Stimulated activated naive CD8-positive, alpha-beta T cell treated with anti-CD3 and anti-CD28 coated beads, Interleukin-15, amount 100 ng/mL, for 72 hours (primary cell): ENCODE results near the gene GPM6B.

Experiments
- ATAC-seq: fragments of 150-1000 bp; cut with Tn5 transposase; 2 replicates; pipeline ENCODE4 v1.10.0; 2021; ENCODE audit warnings: mild to moderate bottlenecking, moderate library complexity
- DNase-seq, 2 donors: peaks; one replicate each; pipeline ENCODE4 v3.0.0; 2021 to 2022
- H3K27ac Mint-ChIP-seq, 2 donors: one replicate each; pipeline ENCODE4 v1.8.0; 2022; ENCODE audit warnings: mild to moderate bottlenecking in 2 of 2, mixed read lengths in 2 of 2, moderate library complexity in 2 of 2
- H3K27me3 Mint-ChIP-seq: one replicate; pipeline ENCODE4 v1.8.0; 2022; ENCODE audit warnings: mixed read lengths
- H3K4me1 Mint-ChIP-seq: one replicate; pipeline ENCODE4 v1.8.0; 2022; ENCODE audit warnings: mild to moderate bottlenecking, mixed read lengths
- H3K4me3 Mint-ChIP-seq, 2 donors: one replicate each; pipeline ENCODE4 v1.8.0; 2022; ENCODE audit warnings: mild to moderate bottlenecking in 2 of 2, mixed read lengths in 2 of 2, moderate library complexity in 1 of 2
- H3K9me3 Mint-ChIP-seq, 2 donors: one replicate each; pipeline ENCODE4 v1.8.0; 2022; ENCODE audit warnings: mixed read lengths in 2 of 2

The GPM6B gene

GRCh38 chrX:13793897-13794296 is 23.0 kb downstream of the GPM6B start:
- no peaks in the 10 kb centered on the region for H3K9me3 Mint-ChIP-seq
- ATAC-seq (no peak), DNase-seq (no peak)
- H3K27ac Mint-ChIP-seq = no peak overlapping the region
- no peaks in the 10 kb centered on the region for H3K4me1 Mint-ChIP-seq
- no peaks in the 10 kb centered on the region for H3K27me3 Mint-ChIP-seq
- H3K4me3 Mint-ChIP-seq = no peak overlapping the region

DNA sequence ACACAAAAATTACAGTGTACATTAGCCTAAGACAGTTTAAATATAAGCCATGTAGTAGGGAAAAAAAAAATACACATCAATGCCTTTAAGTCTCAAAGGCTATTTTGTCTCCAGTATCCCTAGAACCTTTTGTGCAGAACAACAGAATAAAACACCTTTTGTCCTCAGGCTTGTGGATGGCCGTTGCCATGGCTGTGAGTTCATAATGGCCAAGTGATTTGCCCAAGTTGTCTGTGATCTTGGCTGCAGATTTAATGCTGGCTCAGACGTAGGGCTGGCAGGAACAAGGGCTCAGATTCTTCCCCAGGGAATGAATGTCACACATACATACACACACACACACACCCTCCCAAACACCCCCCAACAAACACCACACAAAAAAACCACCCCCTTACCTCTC is 25.3 kb downstream of the GPM6B start:
- no peak for ATAC-seq

DNA sequence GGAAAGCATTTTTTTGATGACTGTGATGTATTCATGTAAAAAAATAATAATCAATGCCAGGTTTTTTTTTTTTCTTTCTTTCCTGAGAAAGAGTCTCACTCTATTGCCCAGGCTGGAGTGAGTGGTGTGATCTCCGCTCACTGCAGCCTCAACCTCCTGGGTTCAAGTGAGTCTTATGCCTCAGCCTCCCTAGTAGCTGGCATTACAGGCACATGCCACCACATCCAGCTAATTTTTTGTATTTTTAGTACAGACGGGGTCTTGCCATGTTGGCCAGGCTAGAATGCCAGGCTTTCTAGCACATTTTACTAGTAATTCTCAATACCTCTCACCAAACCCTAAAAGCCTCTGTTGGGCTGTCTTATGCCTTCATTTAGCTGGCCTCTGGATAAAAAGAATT is 25.7 kb downstream of the GPM6B start:
- no peak for DNase-seq
- no peak for ATAC-seq
- H3K27ac Mint-ChIP-seq = no peak overlapping the region

More for the DNA sequence above, 25.3 kb downstream of the GPM6B start:
- Mint-ChIP-seq H3K27me3 (no peaks in the 10 kb centered on the region), H3K4me1 (no peaks in the 10 kb centered on the region), H3K9me3 (no peaks in the 10 kb centered on the region), H3K4me3 (no peak overlapping the region), H3K27ac (no peak overlapping the region)
- DNase-seq = no peak

GRCh38 chrX:13790206-13791131 is 26.4 kb downstream of the GPM6B start:
- H3K27me3 Mint-ChIP-seq = no peaks in the 10 kb centered on the region
- no peak for DNase-seq
- H3K9me3 Mint-ChIP-seq = no peaks in the 10 kb centered on the region

More for the DNA sequence above, 25.7 kb downstream of the GPM6B start:
- H3K4me1 Mint-ChIP-seq = no peaks in the 10 kb centered on the region
- no peaks in the 10 kb centered on the region for H3K9me3 Mint-ChIP-seq
- no peak overlapping the region for H3K4me3 Mint-ChIP-seq
- no peaks in the 10 kb centered on the region for H3K27me3 Mint-ChIP-seq

GRCh38 chrX:13786048-13786447 is 30.8 kb downstream of the GPM6B start:
- H3K4me1 Mint-ChIP-seq = no peaks in the 10 kb centered on the region
- no peaks in the 10 kb centered on the region for H3K9me3 Mint-ChIP-seq
- H3K4me3 Mint-ChIP-seq = no peak overlapping the region
- no peaks in the 10 kb centered on the region for H3K27me3 Mint-ChIP-seq
- ATAC-seq = no peak
- no peak overlapping the region for H3K27ac Mint-ChIP-seq
- DNase-seq = no peak

More at GRCh38 chrX:13790206-13791131, 26.4 kb downstream of the GPM6B start:
- Mint-ChIP-seq H3K4me3 (no peak overlapping the region), H3K4me1 (no peaks in the 10 kb centered on the region), H3K27ac (no peak overlapping the region)
- ATAC-seq = no peak

DNA sequence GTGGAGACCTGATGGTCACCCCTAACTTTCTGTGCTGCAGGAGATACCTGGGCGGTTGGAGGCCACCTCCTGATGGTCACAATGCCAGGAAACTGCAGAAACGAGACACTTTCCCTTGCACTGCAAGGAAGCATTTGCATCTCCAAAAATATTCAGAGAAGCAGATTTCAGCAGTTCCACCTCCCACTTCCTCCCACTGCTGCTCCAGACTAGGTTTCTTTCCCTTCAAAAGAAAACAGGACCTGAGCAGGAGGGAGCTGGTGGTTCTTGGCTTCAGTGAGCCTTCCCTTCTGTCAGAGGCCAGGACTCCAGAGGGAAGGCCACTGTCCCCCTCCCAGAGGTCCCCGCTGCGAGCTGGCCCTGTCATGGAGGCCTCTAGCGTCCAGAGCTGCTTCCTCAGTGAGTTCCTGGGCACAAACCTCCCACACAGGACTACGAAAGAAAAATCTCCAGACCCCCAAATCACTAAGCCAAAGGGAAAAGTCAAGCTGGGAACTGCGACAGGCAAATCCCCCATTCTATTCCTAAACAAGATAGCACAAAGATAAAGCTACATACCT is 35.9 kb downstream of the GPM6B start:
- no peak for DNase-seq
- H3K4me1 Mint-ChIP-seq = no peaks in the 10 kb centered on the region
- H3K4me3 Mint-ChIP-seq = no peak overlapping the region
- no peaks in the 10 kb centered on the region for H3K27me3 Mint-ChIP-seq
- no peaks in the 10 kb centered on the region for H3K9me3 Mint-ChIP-seq
- no peak overlapping the region for H3K27ac Mint-ChIP-seq
- ATAC-seq = no peak

GRCh38 chrX:13778916-13779315 is 38.0 kb downstream of the GPM6B start:
- Mint-ChIP-seq H3K4me3 (no peak overlapping the region), H3K27ac (no peak overlapping the region), H3K4me1 (no peaks in the 10 kb centered on the region), H3K27me3 (no peaks in the 10 kb centered on the region), H3K9me3 (no peaks in the 10 kb centered on the region)
- ATAC-seq (no peak), DNase-seq (no peak)

DNA sequence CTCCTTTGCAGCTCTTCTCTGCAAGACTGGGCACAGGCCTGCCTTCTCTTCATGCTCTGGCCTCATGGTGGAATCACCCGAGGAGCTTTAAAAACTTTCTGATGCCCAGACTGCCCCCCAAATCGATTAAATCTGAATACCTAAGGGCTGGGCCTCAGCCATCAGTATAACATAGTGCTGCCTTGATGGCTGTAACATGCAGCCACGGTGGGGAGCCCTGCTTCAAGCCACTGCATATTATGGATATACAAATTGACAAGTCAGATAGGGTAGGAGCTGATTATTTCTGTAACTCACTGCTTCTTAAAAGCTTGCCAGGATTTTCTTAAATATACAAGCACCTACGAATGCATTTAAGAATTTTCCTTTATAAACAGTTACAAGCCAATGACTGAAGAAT is 40.5 kb downstream of the GPM6B start:
- Mint-ChIP-seq H3K9me3 (no peaks in the 10 kb centered on the region), H3K27ac (no peak overlapping the region)

GRCh38 chrX:13775837-13776236 is 41.1 kb downstream of the GPM6B start:
- no peaks in the 10 kb centered on the region for H3K27me3 Mint-ChIP-seq
- no peak overlapping the region for H3K4me3 Mint-ChIP-seq
- no peaks in the 10 kb centered on the region for H3K4me1 Mint-ChIP-seq
- H3K27ac Mint-ChIP-seq = no peak overlapping the region
- H3K9me3 Mint-ChIP-seq = no peaks in the 10 kb centered on the region
- DNase-seq (no peak), ATAC-seq (no peak)

More for the DNA sequence above, 40.5 kb downstream of the GPM6B start:
- H3K4me3 Mint-ChIP-seq = no peak overlapping the region
- no peak for ATAC-seq
- H3K27me3 Mint-ChIP-seq = no peaks in the 10 kb centered on the region
- no peaks in the 10 kb centered on the region for H3K4me1 Mint-ChIP-seq
- DNase-seq = no peak

GRCh38 chrX:13774696-13775095 is 42.2 kb downstream of the GPM6B start:
- Mint-ChIP-seq H3K9me3 (no peaks in the 10 kb centered on the region), H3K27ac (no peak overlapping the region), H3K4me1 (peaks cover 1% of the 10 kb centered on the region), H3K4me3 (no peak overlapping the region), H3K27me3 (no peaks in the 10 kb centered on the region)
- ATAC-seq (no peak), DNase-seq (no peak)

- no peak for ATAC-seq
These were observed 46.8 kb downstream of the GPM6B start for GRCh38 chrX:13770013-13770535.

GRCh38 chrX:13768939-13769338 is 48.0 kb downstream of the GPM6B start:
- no peaks in the 10 kb centered on the region for H3K9me3 Mint-ChIP-seq
- H3K4me3 Mint-ChIP-seq = no peak overlapping the region
- ATAC-seq (no peak), DNase-seq (no peak)
- H3K27me3 Mint-ChIP-seq = no peaks in the 10 kb centered on the region
- H3K4me1 Mint-ChIP-seq = peaks cover 4% of the 10 kb centered on the region
- no peak overlapping the region for H3K27ac Mint-ChIP-seq

More at GRCh38 chrX:13770013-13770535, 46.8 kb downstream of the GPM6B start:
- Mint-ChIP-seq H3K4me3 (no peak overlapping the region), H3K9me3 (no peaks in the 10 kb centered on the region), H3K27ac (no peak overlapping the region), H3K4me1 (peaks cover 4% of the 10 kb centered on the region), H3K27me3 (no peaks in the 10 kb centered on the region)
- DNase-seq = no peak

DNA sequence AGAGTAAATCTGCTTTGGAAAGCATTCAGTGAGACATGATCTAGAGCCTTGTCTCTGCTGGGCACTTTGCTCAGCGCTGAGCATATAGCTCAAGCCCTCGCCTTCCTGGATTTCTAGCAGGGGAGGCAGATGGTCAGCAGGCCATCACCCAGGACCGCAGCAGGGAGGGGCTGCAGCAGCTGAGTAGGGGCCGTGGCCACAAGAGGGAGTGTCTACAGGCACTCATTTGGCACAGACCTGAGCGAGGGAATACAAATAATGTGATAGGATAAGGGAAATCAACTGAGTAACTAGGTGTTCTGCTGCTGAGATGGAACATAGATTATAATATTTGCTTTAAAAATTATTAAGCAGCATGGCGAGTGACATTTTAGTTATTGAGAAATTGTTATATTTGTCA is 52.1 kb downstream of the GPM6B start:
- Mint-ChIP-seq H3K4me1 (peaks cover 4% of the 10 kb centered on the region), H3K4me3 (no peak overlapping the region), H3K9me3 (no peaks in the 10 kb centered on the region), H3K27ac (no peak overlapping the region), H3K27me3 (no peaks in the 10 kb centered on the region)
- DNase-seq (no peak), ATAC-seq (no peak)

DNA sequence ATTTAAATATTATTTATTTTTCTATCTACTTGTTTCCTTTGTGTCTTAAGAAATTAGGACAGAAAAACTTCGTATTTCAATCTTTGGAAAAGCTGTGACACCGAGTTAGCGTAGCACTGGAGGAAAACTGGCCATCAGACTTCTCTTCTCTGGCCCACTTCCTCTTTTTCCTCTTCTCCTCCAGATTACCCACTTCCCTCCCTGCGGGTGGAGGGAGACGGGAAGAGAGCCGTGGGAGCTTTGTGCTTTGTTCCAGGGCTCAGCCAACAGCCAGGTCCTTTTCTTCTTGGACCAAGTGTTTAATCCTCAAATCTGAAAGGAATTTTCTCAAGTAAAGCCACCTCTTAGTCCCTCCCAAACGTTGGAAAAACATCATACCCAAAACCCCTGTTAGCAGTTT is 52.6 kb downstream of the GPM6B start:
- no peak for DNase-seq
- Mint-ChIP-seq H3K27ac (no peak overlapping the region), H3K4me3 (no peak overlapping the region), H3K4me1 (no peaks in the 10 kb centered on the region), H3K9me3 (no peaks in the 10 kb centered on the region), H3K27me3 (no peaks in the 10 kb centered on the region)
- ATAC-seq = no peak

GRCh38 chrX:13763489-13763888 is 53.4 kb downstream of the GPM6B start:
- H3K27me3 Mint-ChIP-seq = no peaks in the 10 kb centered on the region
- H3K4me3 Mint-ChIP-seq = no peak overlapping the region
- no peaks in the 10 kb centered on the region for H3K9me3 Mint-ChIP-seq
- DNase-seq (no peak), ATAC-seq (no peak)
- no peak overlapping the region for H3K27ac Mint-ChIP-seq
- H3K4me1 Mint-ChIP-seq = no peaks in the 10 kb centered on the region
